Activated naive CD4-positive, alpha-beta T cell treated with anti-CD3 and anti-CD28 coated beads, Interleukin-2, amount 10 ng/mL, durations not matched to agents 7 days and 5 days (primary cell): ENCODE results near the gene MORN4.
"Not testable (repeated sequence)": the region's sequence is repeated elsewhere in the genome, so short reads cannot be mapped to it uniquely, and the experiment has no call there.

Experiments
- CTCF ChIA-PET: fragments of 350-600 bp; sonication (Branson Sonifier 250); formaldehyde crosslinking; loops from one replicate; lab custom pipeline; 2021; ENCODE audit warnings: antibody characterized with exemption; lab: Charles Lee
- DNase-seq: peaks from one replicate; pipeline ENCODE4 v3.0.0-alpha.2; 2020
- H3K27ac Mint-ChIP-seq: one replicate; pipeline ENCODE4 v1.8.0; 2021; ENCODE audit warnings: mild to moderate bottlenecking, moderate library complexity, mixed read lengths
- H3K27me3 Mint-ChIP-seq: one replicate; pipeline ENCODE4 v1.8.0; 2021; ENCODE audit warnings: mild to moderate bottlenecking, mixed read lengths
- H3K36me3 Mint-ChIP-seq: one replicate; pipeline ENCODE4 v1.8.0; 2021; ENCODE audit warnings: mixed read lengths
- H3K4me1 Mint-ChIP-seq: one replicate; pipeline ENCODE4 v1.8.0; 2021; ENCODE audit warnings: mixed read lengths
- H3K4me3 Mint-ChIP-seq: one replicate; pipeline ENCODE4 v1.8.0; 2021; ENCODE audit warnings: mild to moderate bottlenecking, moderate library complexity, mixed read lengths
- H3K9me3 Mint-ChIP-seq: one replicate; pipeline ENCODE4 v1.8.0; 2021; ENCODE audit warnings: mixed read lengths

MORN4 gene

GRCh38 chr10:97650726-97651125, 17.4 kb upstream of the MORN4 start:
- H3K9me3 Mint-ChIP-seq, result no peaks in the 10 kb centered on the region
- no peaks in the 10 kb centered on the region for H3K27me3 Mint-ChIP-seq
- H3K4me1 Mint-ChIP-seq, result peaks cover 16% of the 10 kb centered on the region
- H3K4me3 Mint-ChIP-seq, result no peak overlapping the region
- CTCF ChIA-PET, result no interaction called here
- H3K27ac Mint-ChIP-seq, result no peak overlapping the region
- no peak for DNase-seq
- H3K36me3 Mint-ChIP-seq, result peaks cover 16% of the 10 kb centered on the region

- not testable (repeated sequence) for H3K4me3 Mint-ChIP-seq, DNase-seq, H3K9me3 Mint-ChIP-seq, H3K27me3 Mint-ChIP-seq
- Mint-ChIP-seq H3K27ac (peak overlapping the region; percentile 53), H3K4me1 (peaks cover 16% of the 10 kb centered on the region), H3K36me3 (peaks cover 19% of the 10 kb centered on the region)
- CTCF ChIA-PET, result interaction anchor here (0.6 to 1.2 kb wide), 3 partner anchors 16 to 27 kb away, joined by 3 to 4 read pairs (median 3); partner anchors contain the start of gene MORN4
These were observed 16.1 kb upstream of the MORN4 start for GRCh38 chr10:97649405-97649750.

- CTCF ChIA-PET, result interaction anchor here (0.6 to 1.2 kb wide), 3 partner anchors 15 to 28 kb away, joined by 3 to 4 read pairs (median 3); partner anchors contain the start of gene MORN4
- no peak overlapping the region for H3K4me3 Mint-ChIP-seq
- H3K36me3 Mint-ChIP-seq, result peaks cover 15% of the 10 kb centered on the region
- H3K4me1 Mint-ChIP-seq, result peaks cover 16% of the 10 kb centered on the region
- H3K27ac Mint-ChIP-seq, result peak overlapping the region; percentile 53
- H3K27me3 Mint-ChIP-seq, result no peaks in the 10 kb centered on the region
- no peaks in the 10 kb centered on the region for H3K9me3 Mint-ChIP-seq
- peak; percentile 32 for DNase-seq
These were observed 15.5 kb upstream of the MORN4 start for GRCh38 chr10:97648562-97649404.

GRCh38 chr10:97647556-97647955, 14.3 kb upstream of the MORN4 start:
- Mint-ChIP-seq H3K4me1 (peaks cover 25% of the 10 kb centered on the region), H3K36me3 (peaks cover 12% of the 10 kb centered on the region), H3K27me3 (no peaks in the 10 kb centered on the region), H3K4me3 (no peak overlapping the region), H3K27ac (no peak overlapping the region), H3K9me3 (no peaks in the 10 kb centered on the region)
- CTCF ChIA-PET, result no interaction called here
- DNase-seq, result no peak

GRCh38 chr10:97644936-97645335, 11.6 kb upstream of the MORN4 start:
- H3K9me3 Mint-ChIP-seq, result no peaks in the 10 kb centered on the region
- H3K36me3 Mint-ChIP-seq, result peaks cover 13% of the 10 kb centered on the region
- DNase-seq, result no peak
- H3K4me1 Mint-ChIP-seq, result peaks cover 41% of the 10 kb centered on the region
- no peak overlapping the region for H3K4me3 Mint-ChIP-seq
- no peak overlapping the region for H3K27ac Mint-ChIP-seq
- H3K27me3 Mint-ChIP-seq, result no peaks in the 10 kb centered on the region
- CTCF ChIA-PET, result no interaction called here

- peaks cover 13% of the 10 kb centered on the region for H3K36me3 Mint-ChIP-seq
- peaks cover 4% of the 10 kb centered on the region for H3K27me3 Mint-ChIP-seq
- no peak overlapping the region for H3K27ac Mint-ChIP-seq
- CTCF ChIA-PET, result no interaction called here
- H3K4me3 Mint-ChIP-seq, result no peak overlapping the region
- peaks cover 32% of the 10 kb centered on the region for H3K4me1 Mint-ChIP-seq
- no peaks in the 10 kb centered on the region for H3K9me3 Mint-ChIP-seq
- DNase-seq, result no peak
These were observed 10.2 kb upstream of the MORN4 start for GRCh38 chr10:97643441-97643985.

GRCh38 chr10:97642471-97643159, 9.3 kb upstream of the MORN4 start:
- CTCF ChIA-PET, result interaction anchor here (0.6 kb wide), 1 partner anchor 329 kb away, joined by 3 read pairs; no protein-coding TSS in a partner anchor
- peaks cover 28% of the 10 kb centered on the region for H3K4me1 Mint-ChIP-seq
- H3K4me3 Mint-ChIP-seq, result peak overlapping the region; percentile 97
- peaks cover 13% of the 10 kb centered on the region for H3K36me3 Mint-ChIP-seq
- DNase-seq, H3K9me3 Mint-ChIP-seq, H3K27me3 Mint-ChIP-seq, H3K27ac Mint-ChIP-seq: not testable (repeated sequence)

- Mint-ChIP-seq H3K9me3 (no peaks in the 10 kb centered on the region), H3K4me1 (peaks cover 26% of the 10 kb centered on the region), H3K4me3 (peak overlapping the region; percentile 97), H3K27ac (peak overlapping the region; percentile 93), H3K27me3 (peaks cover 4% of the 10 kb centered on the region), H3K36me3 (peaks cover 13% of the 10 kb centered on the region)
- CTCF ChIA-PET, result no interaction called here
- peak; percentile 50 for DNase-seq
These were observed 7.8 kb upstream of the MORN4 start for GRCh38 chr10:97640868-97641811.

- peak; percentile 100 for DNase-seq
- Mint-ChIP-seq H3K27me3 (peaks cover 4% of the 10 kb centered on the region), H3K27ac (peak within 1 kb of the TSS; percentile 93), H3K4me3 (peak within 1 kb of the TSS; percentile 97), H3K4me1 (peaks cover 26% of the 10 kb centered on the region), H3K9me3 (no peaks in the 10 kb centered on the region), H3K36me3 (peaks cover 10% of the 10 kb centered on the region)
- CTCF ChIA-PET, result no interaction called here
These were observed 7.0 kb upstream of the MORN4 start, which contains the start of gene PI4K2A for GRCh38 chr10:97640174-97640867. Gene PI4K2A (plus strand): TSS chr10:97640671. CDS start chr10:97640743, 72 bp downstream.

- CTCF ChIA-PET, result interaction anchor here (0.7 to 0.9 kb wide), 2 partner anchors 38 to 601 kb away, joined by 3 read pairs; no protein-coding TSS in a partner anchor
- H3K9me3 Mint-ChIP-seq, DNase-seq, H3K4me3 Mint-ChIP-seq, H3K36me3 Mint-ChIP-seq, H3K27me3 Mint-ChIP-seq, H3K27ac Mint-ChIP-seq: not testable (repeated sequence)
- H3K4me1 Mint-ChIP-seq, result peaks cover 26% of the 10 kb centered on the region
These were observed 5.8 kb upstream of the MORN4 start for GRCh38 chr10:97639090-97639489.

GRCh38 chr10:97635577-97635976, 2.3 kb upstream of the MORN4 start:
- no peaks in the 10 kb centered on the region for H3K9me3 Mint-ChIP-seq
- CTCF ChIA-PET, result no interaction called here
- H3K27me3 Mint-ChIP-seq, result peaks cover 12% of the 10 kb centered on the region
- no peak for DNase-seq
- H3K27ac Mint-ChIP-seq, result no peak overlapping the region
- peaks cover 23% of the 10 kb centered on the region for H3K4me1 Mint-ChIP-seq
- no peaks in the 10 kb centered on the region for H3K36me3 Mint-ChIP-seq
- no peak overlapping the region for H3K4me3 Mint-ChIP-seq

- Mint-ChIP-seq H3K4me3 (peak overlapping the region; percentile 94), H3K27me3 (peaks cover 8% of the 10 kb centered on the region), H3K4me1 (peaks cover 16% of the 10 kb centered on the region), H3K36me3 (no peaks in the 10 kb centered on the region), H3K9me3 (no peaks in the 10 kb centered on the region), H3K27ac (peak overlapping the region; percentile 60)
- DNase-seq, result peak; percentile 23
- CTCF ChIA-PET, result interaction anchor here (1.2 kb wide), 1 partner anchor 15 kb away, joined by 3 read pairs; no protein-coding TSS in a partner anchor
These were observed 621 bp upstream of the MORN4 start for GRCh38 chr10:97633921-97634320.

- Mint-ChIP-seq H3K27ac (no peak overlapping the region), H3K4me3 (no peak overlapping the region), H3K4me1 (peaks cover 16% of the 10 kb centered on the region), H3K36me3 (no peaks in the 10 kb centered on the region), H3K9me3 (no peaks in the 10 kb centered on the region), H3K27me3 (peaks cover 8% of the 10 kb centered on the region)
- no peak for DNase-seq
- CTCF ChIA-PET, result no interaction called here
These were observed 2.2 kb downstream of the MORN4 start for GRCh38 chr10:97631098-97631497.
